Esophagus squamous epithelium (tissue), 4 donors: Measurements from ENCODE around the gene VEGFD.

Experiments used
- CTCF ChIP-seq, 6 experiments: fragments of 450-650 bp in 4 of 6; fragments of 200-600 bp in 2 of 6; sonication (generic) in 2 of 6; IDR thresholded peaks; one replicate each; pipeline ENCODE4 v1.5.1; 2016 to 2019; ENCODE audit warnings: antibody characterized with exemption in 6 of 6, mild to moderate bottlenecking in 4 of 6, moderate library complexity in 4 of 6
- POLR2A ChIP-seq, 4 donors: fragments of 450-650 bp; IDR thresholded peaks; one replicate each; pipeline ENCODE4 v1.6.1; 2017; ENCODE audit warnings: antibody characterized with exemption in 4 of 4, mild to moderate bottlenecking in 4 of 4, moderate library complexity in 3 of 4

GRCh38 chrX:15345976-15346375, 38.2 kb downstream of the VEGFD start:
- TF ChIP-seq CTCF (IDR thresholded peaks at IDR 0.05) (no peak), POLR2A (IDR thresholded peaks at IDR 0.05) (no peak)
